Prostate gland (tissue), 2 donors: ENCODE data around the gene ACTR1A.

Source experiments
- POLR2AphosphoS5 ChIP-seq: sonication (generic); formaldehyde crosslinking; IDR thresholded peaks from one replicate; pipeline ENCODE4 v1.6.1; 2017; ENCODE audit warnings: antibody characterized with exemption
- TF ChIP-seq, protein P1 (sequence below), 4 experiments: fragments of 200-600 bp in 2 of 4; fragments of 450-650 bp in 2 of 4; sonication (generic) in 2 of 4; IDR thresholded peaks; 1 replicate in 3 of 4; 2 replicates in 1 of 4; pipeline ENCODE4 v1.5.1; 2016 to 2019; ENCODE audit warnings: antibody characterized with exemption in 4 of 4, mild to moderate bottlenecking in 2 of 4, moderate library complexity in 2 of 4

DNA sequence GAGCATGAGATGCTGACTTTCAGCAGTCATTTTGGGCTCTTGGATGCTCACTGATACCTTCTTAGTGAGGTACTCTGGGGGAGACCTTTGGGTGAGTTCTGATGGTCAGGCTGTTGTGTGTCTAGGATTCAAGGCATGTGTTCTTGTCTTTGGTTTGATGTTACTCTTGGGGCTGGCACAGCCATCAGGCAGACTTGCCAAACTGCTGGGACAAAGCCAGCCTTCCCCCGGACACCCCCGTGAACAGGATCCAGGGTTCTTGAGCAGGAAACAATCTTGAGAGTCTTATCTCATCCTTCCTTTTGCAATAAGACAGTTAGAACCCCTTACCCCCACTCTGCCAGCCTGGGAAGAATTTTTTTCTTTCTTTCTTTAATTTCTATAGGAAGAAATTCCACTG is 43.5 kb upstream of the ACTR1A start:
- TF ChIP-seq, protein P1, sequence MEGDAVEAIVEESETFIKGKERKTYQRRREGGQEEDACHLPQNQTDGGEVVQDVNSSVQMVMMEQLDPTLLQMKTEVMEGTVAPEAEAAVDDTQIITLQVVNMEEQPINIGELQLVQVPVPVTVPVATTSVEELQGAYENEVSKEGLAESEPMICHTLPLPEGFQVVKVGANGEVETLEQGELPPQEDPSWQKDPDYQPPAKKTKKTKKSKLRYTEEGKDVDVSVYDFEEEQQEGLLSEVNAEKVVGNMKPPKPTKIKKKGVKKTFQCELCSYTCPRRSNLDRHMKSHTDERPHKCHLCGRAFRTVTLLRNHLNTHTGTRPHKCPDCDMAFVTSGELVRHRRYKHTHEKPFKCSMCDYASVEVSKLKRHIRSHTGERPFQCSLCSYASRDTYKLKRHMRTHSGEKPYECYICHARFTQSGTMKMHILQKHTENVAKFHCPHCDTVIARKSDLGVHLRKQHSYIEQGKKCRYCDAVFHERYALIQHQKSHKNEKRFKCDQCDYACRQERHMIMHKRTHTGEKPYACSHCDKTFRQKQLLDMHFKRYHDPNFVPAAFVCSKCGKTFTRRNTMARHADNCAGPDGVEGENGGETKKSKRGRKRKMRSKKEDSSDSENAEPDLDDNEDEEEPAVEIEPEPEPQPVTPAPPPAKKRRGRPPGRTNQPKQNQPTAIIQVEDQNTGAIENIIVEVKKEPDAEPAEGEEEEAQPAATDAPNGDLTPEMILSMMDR (IDR thresholded peaks at IDR 0.05): no peak
- no peak for TF ChIP-seq POLR2AphosphoS5
